Stimulated activated CD8-positive, alpha-beta memory T cell treated with anti-CD3 and anti-CD28 coated beads, Interleukin-15, amount 100 ng/mL, for 1 hour (primary cell): Measurements from ENCODE around the gene ANKMY1.
"Not testable (repeated sequence)": the region's sequence is repeated elsewhere in the genome, so short reads cannot be mapped to it uniquely, and the experiment has no call there.

Experiments
- DNase-seq: peaks from one replicate; pipeline ENCODE4 v3.0.0-alpha.2; 2020; ENCODE audit warnings: low read depth

Gene ANKMY1

GRCh38 chr2:240568678-240569522 is 11.1 kb upstream of the ANKMY1 start:
- no peak for DNase-seq

DNA sequence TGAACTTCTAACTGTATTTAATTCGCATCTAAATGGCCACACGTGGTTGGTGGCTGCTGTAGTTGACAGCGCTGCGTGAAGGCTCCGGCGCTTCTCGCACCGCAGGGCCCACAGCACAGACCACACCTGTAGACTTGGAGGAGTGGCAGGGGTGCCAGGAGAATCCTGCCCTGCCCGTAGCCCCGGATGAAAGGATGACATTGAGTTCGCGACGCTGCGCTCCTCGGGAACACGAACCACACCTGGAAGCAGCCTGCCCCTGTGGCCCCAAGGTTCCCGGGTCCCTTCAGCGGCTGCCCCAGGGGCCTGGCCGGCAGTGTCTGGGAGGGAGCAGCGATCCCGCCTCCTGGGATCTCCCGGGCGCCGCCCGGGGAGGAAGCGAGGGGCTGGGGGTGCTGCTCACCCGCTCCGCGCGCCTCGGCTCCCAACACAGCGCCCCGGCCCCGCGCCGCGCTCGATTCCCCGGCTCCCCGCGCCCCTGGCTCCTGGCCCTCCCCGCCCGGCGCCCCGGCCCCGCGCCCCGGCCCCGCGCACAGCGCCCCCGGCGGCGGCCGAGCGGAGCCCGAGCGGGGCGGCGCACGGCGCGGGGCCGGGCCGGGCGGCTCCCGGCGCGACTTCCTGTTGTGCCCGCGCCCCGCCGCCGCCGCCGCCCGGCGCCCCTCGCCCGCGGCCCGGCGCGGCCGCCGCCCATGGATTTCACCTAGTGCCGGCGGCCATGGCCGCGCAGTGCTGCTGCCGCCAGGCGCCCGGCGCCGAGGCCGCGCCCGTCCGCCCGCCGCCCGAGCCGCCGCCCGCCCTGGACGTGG is 10.3 kb upstream of the ANKMY1 start, which contains the start of gene RNPEPL1:
Gene RNPEPL1 (plus strand): TSS at position 613 of the 806 bp plus-strand sequence. CDS start 103 bp downstream, at position 716.
- no peak for DNase-seq

DNA sequence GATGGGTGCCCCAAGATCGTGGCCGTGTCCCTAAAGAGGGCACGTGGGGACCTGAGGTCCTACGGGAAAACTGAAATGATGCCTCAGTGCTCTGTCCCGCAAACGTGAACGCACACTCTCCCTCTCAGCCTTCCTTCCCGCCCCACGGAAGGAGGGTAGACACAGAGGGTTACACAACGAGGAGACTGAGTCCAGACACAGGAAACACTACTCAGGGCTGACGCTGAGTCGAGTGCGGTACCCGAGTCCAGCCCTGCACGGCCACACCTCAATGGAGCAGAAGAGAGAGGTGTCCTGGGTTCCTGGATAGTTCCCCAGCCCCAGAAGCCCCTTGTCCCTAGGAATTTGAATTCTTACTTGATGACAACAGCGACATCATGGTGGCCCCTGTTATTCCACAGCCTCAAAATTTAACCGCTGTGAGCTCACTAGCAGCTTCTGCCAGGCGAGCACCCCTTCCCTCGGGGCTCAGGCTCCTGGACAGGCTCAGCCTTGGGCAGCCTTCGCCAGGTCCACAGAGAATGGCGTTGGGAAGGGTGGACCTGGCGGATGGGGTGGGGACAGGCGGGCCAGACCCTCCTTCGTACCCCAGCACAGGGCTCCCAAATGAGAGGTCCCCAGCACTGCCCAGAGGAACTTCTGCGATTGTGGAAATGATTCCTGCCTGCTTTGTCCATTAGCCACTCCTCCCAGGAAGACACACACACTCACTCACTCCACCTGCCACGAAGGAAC is 9.5 kb upstream of the ANKMY1 start:
- DNase-seq: no peak

- DNase-seq: peak; percentile 84
Measured at GRCh38 chr2:240566203-240567136, 8.7 kb upstream of the ANKMY1 start.

GRCh38 chr2:240565333-240566202 is 7.8 kb upstream of the ANKMY1 start:
- DNase-seq: peak; percentile 80

DNA sequence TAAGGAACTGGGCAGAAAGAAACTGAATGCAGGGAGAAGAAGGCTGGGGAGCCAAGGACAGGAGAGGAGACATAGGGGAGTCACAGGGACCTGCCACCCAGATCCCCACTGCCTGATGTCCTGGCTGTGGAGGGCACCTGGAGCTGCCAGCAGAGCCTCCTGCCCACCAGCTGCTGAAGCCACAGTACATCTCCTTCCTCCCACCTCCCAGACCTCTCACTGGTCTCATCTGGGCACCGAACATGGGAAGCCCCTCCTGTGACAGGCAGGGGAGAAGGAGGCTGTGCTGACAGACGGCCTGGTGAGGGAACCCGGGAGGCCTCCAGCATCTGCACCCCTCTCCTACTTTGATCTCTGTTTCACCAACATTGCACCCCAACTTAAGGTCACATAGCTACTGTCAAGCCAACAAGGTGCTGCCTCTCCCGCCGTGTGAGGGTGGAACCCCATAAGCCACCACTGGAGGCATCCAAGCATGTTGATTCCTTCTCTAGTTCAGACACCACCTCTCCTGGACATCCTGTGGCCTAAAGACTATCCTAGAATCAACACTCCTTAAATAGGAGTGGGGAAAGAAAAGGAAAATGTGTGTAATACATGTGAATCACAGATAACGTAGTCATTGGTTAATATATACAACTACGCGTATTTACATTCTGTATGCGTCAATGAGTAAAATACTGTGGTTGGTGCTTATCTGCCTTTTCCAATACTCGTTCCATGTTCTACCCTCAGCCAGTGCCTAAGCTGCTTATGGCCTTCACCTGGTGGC is 7.0 kb upstream of the ANKMY1 start:
- DNase-seq: no peak

DNA sequence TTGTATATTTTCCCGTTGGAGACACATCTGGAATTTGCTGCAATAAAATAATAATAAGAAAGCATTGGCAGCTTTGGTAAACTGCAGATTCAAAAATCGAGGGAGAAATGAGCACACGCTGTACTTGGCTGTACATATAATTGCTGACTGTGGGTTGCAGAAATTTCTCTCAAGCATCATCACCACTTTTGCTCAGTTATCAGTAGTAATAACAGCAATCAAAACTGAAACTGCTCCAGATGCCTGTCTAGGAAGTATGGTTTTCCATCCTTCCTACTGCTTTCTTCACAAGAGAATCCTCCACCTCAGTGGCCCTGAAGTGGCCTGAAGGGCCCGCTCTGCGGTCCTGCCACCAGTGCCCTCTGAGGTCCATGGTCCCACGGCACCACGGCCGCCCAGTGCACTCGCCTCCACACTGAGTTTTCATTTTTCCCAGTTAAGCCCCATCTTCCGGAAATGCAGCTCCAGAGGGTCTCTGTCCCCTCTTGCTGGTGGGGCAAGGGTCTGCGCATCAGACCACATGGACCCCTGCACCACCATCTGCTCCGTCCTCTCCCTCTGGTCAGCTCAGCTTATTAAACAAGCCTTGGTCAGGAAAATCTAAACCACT is 6.3 kb upstream of the ANKMY1 start:
- no peak for DNase-seq

DNA sequence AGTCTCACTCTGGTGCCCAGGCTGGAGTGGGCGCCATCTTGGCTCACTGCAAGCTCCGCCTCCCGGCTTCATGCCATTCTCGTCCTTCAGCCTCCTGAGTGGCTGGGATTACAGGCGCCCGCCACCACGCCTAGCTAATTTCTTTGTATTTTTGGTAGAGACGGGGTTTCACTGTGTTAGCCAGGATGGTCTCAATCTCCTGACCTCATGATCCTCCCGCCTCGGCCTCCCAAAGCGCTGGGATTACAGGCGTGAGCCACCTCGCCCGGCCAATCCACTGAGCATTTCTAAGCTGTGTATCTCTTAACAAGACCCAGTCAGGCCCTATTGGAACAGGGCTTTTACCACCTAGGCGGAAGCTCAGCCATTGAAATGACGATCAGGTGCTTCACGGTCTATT is 5.4 kb upstream of the ANKMY1 start:
- not testable (repeated sequence) for DNase-seq

GRCh38 chr2:240561325-240561971 is 3.7 kb upstream of the ANKMY1 start:
- DNase-seq: no peak

DNA sequence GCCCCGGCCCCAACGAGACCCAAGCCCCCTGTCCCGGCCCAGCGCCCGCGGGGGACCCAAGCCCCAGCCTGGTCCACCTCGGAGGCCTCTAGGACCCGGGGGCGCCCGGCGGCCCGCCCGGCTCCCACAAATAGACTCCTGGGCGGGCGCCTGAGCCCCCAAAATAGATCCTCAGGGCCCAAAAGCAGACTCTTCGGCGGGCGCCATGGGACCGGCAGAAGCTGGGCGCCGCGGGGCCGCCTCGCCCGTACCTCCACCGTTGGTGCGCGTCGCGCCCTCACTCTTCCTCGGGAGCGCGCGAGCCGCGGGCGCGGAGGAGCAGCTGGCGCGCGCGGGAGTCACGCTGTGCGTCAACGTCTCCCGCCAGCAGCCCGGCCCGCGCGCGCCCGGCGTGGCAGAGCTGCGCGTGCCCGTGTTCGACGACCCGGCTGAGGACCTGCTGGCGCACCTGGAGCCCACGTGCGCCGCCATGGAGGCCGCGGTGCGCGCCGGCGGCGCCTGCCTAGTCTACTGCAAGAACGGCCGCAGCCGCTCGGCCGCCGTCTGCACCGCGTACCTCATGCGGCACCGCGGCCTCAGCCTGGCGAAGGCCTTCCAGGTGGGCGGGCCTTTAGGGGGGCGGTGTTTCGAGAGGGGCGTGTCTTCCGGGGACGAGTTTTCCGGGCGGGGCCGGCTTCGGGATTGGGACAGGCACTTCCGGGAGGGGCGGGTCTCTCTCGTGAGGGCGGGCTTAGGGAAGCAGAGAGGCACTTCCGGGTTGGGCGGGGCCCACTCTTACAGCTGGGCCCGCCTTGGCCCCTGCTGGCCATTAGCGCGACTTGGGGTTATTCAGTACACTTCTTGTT is 2.9 kb upstream of the ANKMY1 start:
- DNase-seq: peak; percentile 100

DNA sequence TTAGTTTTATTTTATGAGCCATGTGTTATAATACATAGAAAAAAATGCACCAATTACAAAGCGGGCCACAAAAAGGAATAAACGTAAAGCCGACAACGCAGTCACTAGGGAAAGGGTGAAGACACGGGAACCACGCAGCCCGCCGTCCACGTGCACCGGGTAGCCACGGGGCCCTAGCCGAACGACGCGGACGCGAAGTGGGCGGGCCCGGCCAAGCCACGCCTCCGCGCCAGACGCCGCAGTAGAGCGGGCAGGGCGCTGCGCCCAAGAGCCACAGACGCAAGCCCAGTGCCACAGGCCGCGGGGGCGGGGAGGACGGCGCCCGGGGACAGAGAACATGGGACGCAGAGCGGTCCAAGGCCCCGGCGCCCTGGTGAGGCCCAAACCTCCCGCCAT is 2.3 kb upstream of the ANKMY1 start, which contains the start of gene DUSP28:
Gene DUSP28 (plus strand): TSS at position 274 of the 396 bp plus-strand sequence. CDS start 328 bp downstream, outside the sequence.
- peak; percentile 75 for DNase-seq

DNA sequence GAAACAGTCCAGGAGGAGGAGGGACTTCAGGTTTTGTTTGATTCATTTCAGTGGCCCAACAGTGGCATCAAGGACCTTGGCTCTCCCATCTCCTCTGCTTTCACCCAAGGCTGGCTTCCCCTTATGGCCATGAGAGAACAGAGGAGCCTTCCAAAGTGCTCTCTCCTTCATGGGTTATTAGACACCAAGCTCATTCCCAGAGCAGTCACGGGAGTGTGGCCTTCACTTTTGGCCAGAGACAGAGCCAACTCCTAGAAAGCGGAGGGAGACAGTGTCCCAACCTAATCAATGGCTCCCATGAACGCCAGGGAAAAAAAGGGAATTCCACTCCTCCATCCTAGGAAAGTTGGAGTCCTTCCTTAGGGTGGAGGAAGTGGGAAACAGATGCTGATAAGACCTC is 1.5 kb upstream of the ANKMY1 start:
- no peak for DNase-seq

DNA sequence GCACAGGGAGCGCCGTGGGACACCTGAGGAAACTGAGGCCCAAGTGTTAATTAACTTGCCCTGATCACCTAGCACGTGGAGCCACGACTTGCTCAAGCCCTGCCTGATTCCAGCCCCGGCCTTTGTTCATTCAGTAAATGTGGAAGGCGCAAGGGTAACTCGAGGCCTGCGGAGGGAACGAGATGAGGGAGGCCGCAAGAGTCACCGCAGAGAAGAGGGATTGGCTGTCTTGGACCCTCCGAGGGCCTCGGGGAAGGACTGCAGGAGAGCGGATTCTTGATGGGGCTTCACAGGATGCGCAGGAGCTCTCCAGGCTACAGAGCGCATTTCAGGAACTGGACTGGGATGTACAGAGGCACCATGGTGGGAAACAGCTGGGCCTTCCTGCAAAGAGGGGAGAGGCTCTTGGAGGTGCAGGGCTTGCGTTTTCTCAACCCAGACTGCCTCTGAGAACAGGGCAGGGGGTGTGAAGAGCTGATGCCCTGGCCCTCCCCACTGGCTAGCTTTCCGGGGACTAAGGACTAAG is 511 bp upstream of the ANKMY1 start:
- DNase-seq: no peak

GRCh38 chr2:240557101-240557751 is 562 bp downstream of the ANKMY1 start:
- DNase-seq: no peak

DNA sequence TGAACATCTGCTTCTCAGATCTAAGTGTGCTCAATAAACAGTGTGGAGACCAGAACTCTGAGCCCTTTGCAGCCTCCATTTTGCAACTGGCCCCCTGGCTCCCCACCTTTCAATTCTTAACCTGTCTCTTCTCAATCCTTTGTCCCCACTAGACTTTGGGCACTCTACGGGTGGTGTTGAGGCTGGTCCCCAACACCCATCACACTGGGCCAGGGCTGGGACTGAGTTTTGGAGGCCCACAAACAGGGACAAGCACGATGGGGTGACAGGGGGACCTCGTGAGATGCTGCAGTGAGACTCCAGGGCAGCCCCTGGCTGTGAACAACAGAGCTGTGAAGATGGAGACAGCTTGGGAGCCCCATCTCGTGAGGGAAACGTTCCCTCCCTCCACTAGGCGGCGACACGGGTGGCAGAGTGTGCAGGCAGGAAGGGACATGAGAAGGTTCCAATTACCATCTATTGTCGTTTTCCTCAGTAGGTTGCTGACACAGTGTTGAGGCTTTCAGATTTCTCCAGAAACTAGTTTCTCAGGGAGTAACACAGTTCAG is 1.2 kb downstream of the ANKMY1 start:
- DNase-seq: no peak

- no peak for DNase-seq
Measured at GRCh38 chr2:240555541-240556250, 2.1 kb downstream of the ANKMY1 start.
